NCI-H1930 (cell line): ENCODE measurements around the gene NSMF.
A peak's percentile ranks its signal among the peaks of the same experiment; 100 is the strongest.
"Not testable (repeated sequence)": the region's sequence is repeated elsewhere in the genome, so short reads cannot be mapped to it uniquely, and the experiment has no call there.

Experiments used
- DNase-seq, 2 experiments: peaks; one replicate each; lab custom pipeline; 2025; lab: John Stamatoyannopoulos, UW

NSMF gene

DNA sequence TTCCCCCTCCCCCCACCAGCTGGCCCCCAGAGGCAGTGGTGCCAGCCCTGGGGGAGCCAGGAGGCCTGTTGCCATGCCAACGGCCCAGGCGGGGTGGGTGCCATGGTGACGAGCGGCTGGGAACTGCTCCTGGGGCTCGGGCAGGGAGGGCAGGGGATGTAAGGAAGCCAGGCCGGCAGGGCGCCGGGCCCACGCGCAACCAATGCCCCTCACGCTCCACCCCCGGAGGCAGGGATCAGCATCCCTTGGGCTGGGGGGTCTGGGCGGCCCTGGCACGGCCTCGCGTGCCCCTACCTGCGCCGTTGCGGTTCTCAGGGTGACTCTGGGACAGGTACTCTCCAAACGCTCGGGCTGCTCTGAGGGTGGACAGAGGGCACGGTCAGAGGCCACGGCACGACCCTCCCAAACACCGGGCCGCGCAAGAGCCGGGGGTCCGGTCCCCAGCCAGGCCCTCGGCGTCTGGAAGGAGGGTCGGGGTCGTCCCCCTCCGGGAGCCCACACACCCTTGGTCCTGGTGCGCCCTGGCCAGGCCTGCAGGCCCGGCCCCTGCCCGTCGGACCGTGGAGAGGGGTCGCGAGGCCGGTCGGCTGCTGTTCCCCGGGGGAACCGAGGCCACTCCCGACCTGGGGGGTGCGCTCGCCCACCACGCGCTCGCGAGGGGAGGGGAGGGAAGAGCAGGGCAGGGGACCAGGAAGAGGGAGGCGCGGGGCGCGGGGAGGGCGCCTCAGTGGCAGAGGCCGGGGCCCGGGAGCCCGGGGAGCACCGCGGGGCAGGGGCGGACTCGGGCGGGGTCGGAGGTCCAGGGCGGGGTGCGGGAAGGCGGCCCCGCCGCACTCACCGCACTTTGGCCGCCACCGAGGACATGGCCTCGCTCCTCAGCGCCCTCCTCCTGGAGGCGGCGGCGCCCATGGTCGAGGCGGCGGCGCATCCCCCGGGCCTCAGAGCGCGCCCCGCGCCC lies 661 bp downstream of the NSMF start:
- DNase-seq, result peak in 1 of 2 experiments; percentile 52

DNA sequence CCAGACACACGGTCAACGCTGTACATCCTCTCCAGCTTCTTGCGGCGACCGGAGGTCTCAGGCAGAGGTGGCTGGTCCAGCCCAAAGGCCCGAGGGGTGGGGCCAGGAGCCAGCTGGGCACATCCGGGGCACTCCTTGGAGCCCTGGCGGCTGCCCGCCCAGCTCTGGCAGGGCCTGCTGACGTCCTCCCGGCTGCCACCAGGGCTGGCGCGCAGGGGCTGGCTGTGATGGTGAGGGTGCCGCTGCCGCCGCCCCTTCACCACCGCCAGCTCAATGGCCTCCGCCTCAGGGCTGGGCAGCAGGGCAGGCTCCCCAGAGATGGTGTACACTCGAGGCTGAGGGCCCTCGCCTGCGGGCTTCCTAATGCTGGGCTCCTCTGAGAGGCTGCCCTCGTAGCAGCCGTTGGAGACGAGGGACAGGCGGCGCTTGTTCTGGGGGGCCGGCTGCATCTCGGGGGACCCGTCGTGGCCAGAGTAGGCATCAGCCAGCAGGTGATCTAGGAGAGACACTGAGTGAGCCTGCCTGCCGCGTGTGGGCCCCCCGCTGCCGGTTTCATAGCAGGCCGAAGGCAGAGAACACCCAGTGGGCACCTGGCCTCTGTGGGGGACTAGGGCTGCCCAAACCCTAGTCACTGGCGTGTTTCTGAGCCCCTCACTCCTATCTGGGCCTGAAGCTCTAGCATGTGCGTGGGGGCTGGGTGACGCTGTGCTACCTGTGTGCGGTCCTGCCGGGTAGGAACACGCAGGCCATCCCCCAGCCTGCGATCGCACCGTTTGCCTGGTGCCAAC lies 1.5 kb downstream of the NSMF start:
- DNase-seq, result no peak

DNA sequence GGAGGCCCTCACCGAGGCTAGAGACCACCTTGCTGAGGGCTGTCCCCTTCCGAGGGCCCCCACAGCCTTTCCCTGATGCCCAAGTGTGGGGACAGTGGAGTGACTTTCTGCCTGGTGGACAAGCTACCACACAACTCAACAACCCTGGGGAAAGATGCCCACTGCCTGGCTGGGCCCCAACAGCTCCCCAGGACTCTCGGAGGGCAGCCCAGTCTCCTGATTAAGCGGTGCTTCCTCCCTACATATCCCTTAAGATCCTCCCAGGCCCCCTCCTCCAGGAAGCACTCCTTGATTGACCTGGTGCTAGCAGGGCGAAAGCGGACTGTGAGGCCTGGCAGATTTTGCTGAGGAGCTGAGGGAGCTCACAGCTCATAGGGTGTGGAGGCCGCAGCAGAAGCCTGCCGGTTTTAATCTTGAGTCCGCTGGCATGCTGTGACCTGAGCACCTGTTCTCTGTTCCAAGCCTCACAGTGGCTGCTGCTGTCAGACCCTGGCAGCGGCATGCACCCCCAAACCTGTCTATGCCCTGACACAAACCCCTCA lies 2.2 kb downstream of the NSMF start:
- no peak for DNase-seq

DNA sequence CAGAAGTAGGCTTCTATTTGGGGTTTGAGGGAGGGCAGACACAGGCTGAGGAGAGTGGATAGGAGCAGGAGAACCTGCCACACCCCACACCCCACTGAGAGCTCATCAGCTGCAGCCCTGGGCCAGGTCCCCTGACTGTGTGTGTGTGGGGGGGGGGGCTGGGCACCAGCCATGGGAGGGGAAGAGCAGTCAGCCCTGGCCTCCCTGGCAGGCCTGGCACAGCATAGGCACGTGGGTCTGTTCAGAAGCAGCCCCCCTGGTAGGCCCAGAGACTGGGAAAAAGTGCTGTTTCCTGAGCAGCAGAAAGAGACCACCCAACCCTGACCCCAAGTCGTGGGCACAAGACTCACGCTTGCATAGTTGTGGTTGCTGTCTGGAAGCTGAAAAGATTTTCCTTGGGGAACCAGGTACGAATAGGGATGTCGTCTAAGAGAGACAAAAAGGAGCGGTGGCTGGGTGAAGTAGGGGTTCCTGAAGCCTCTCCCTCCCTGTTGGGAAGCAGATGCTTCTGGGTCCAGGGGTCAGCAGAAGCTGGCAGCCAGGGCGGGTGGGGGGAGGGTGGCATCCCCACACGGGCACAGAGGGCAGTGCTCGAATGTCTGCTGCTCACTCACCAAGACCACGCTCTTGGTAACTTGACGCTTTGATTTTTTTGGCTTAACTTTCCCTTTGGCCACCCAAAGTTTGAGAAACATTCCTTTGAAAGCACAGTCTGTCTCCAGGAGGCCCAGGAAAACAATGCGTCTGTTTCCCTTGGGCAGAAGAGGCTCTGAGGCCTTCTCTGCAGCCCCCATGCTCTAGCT lies 2.9 kb downstream of the NSMF start:
- no peak for DNase-seq

DNA sequence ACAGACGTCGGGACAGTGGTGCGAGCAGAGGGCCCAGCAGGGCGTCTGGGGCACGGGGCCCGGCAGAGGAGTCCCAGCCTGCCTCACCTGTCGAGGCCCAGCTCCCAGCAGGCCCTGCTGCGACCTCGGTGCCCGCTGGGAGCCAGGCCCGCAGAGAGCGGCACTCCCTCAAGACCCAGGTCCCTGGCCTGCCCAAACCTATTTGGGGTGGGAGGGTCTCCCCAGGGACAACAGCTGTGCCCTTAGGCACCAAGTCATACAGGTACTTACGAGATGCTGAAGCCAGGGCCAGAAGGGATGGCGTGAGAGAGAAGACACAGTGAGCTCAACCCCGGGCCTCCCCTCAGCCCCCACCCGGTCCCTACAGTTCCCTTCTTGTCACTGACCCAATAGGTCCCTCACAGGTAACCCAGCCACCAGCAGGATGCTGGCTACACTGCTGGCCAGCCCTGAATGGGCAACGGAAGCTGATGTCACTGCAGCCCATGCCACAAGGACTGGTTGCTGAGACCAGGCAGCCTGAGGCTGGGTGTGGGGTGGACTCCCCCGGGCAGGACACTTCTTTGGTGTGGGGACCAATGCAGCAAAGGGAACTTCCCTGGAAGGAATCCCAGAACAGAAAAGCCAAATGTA lies 3.7 kb downstream of the NSMF start:
- DNase-seq, result no peak

DNA sequence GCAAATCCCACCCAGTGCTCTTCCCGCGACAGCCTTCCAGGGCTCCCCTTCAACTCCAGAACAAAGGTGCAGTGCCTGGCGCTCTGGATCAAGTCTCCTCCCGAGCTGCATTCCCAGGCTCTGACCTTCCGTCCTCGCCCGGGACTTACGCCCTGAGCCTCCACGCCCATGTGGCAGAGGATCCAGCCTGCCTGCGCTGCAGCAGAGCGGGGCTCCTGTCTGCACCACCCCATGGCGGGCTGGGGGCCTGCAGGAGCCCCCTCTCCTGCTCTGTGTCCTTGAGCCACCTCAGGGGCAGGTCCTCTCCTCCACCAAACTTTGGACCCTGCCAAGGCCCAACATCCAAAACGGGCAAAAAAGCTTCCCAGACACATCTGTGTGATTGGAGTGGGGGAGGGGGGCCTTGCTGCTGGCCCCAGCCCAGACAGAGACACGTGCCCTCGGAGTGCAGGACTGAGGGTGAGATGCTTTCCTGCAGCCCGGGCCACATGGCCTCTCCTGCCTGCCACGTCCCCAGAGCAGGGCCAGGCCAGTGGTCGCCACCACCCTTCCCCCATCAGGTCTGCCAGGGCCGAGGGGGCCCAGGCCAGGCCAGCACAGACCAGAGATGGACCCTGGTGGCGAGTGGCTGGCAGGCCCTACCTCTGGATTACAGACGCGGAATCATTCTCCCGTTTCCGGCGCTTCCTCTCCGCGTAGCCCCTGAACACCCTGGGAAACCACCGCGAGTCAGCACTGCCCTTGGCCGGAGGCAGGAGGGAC lies 4.4 kb downstream of the NSMF start:
- no peak for DNase-seq

DNA sequence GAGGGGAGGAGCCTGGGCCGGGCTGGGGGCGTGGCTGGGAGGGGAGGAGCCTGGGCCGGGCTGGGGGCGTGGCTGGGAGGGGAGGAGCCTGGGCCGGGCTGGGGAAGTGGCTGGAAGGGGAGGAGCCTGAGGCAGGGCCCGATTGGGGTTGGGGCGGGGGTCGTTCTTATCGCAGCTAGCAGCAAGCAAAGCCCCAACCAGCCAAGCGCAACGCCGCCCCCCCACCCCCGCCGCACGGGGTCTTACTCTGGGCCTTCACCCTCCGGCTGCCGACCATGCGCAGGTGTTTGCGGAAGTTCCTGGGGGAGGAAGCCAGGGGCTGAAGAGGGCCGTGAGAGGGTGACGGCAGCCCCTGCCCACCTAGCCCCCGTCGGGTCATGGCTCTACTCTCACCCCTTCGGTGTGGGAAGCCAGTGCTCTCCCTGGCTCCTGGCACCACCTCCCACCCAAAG lies 5.0 kb downstream of the NSMF start:
- DNase-seq, result no peak

DNA sequence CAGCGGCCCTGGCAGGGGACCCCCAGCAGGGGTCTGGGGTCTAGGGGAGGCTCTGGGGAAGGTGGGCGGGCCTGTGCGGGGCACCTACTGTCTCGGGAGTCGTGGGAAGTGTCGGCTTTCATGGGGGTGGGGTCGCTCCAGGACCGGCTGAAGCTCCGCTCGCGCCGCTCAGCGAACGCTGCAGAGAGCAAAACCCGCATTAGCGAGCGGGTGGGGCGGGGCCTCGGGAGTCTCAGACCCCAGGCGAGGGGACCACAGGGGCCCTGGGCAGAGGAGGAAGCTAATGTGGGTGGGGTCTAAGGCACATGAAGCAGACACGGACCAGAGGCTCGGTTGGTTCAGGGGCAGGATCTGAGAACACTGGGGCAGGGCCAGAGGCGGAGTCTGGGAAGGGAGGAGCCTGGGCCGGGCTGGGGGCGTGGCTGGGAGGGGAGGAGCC lies 5.5 kb downstream of the NSMF start:
- peak in 1 of 2 experiments; percentile 21 for DNase-seq

DNA sequence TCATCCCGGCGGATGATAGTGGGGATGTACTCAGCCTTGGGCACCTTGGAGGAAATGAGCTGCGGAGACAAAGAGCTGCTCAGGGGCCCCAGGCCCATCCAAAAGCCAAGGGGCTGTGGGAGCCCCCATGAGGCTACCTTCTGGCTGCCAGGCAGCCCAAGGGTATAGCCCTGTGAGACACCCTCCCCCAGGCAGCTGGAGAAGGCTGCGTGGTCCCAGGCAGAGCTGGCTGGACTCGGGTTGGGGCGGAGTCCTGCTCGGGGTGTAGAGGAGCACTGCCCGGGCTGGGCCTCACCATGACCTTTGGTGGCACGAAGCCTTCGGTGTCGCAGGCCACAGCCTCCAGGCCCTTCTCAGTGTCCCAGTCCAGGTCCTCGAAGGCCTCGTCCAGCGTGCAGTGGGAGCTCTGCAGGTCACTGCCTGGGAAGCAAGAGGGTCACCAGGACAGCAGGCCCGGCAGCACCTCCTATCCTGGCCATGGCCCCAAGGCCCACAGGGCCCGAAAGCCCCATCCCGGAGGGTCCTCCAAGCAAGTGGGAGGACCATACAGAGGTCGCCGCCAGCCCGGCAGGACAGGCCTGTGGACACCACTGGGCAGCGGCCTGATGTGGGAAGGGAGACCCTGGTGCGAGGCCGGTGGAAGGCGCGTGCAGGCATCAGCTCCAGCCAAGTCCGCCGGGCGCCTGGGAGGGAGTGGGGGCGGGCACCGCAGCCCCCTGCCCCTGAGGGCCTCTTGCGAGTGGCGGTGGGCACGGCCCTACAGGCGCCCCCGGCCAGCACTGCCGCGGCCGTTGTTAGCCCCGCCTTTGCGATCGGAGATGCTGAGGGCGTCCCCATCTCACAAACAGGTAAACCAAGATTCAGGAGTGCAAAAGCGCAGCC lies 6.1 kb downstream of the NSMF start:
- no peak for DNase-seq

DNA sequence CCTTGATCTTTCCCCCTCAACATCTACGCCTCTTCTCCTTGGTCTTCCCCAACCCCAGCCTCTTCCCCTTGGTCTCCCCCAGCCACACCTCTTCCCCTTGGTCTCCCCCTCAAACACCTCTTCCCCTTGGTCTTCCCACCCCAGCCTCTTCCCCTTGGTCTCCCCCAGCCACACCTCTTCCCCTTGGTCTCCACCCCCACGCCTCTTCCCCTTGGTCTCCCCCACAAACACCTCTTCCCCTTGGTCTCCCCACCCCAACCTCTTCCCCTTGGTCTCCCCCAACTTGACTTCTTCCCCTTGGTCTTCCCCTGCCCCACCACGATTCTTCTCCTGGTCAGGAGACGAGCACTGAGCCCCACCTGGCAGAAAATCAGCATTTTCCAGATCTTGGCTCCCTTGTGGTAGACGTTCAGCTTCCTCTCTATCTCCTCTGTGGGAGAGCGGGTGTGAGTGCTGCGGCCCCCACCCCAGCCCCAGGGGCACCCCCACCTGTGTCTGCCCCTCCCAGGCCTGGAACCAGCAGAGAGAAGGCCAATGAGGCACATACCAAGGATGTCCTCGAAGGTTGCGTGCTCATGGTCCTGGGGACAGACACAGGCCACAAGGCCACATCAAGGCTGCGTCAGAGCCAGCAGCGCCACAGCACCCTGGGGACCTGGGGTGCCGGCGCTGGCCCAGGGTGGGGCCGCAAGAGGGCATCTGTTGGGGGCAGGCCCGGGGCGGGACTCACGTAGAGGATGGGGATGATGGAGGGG lies 7.0 kb downstream of the NSMF start:
- no peak for DNase-seq

DNA sequence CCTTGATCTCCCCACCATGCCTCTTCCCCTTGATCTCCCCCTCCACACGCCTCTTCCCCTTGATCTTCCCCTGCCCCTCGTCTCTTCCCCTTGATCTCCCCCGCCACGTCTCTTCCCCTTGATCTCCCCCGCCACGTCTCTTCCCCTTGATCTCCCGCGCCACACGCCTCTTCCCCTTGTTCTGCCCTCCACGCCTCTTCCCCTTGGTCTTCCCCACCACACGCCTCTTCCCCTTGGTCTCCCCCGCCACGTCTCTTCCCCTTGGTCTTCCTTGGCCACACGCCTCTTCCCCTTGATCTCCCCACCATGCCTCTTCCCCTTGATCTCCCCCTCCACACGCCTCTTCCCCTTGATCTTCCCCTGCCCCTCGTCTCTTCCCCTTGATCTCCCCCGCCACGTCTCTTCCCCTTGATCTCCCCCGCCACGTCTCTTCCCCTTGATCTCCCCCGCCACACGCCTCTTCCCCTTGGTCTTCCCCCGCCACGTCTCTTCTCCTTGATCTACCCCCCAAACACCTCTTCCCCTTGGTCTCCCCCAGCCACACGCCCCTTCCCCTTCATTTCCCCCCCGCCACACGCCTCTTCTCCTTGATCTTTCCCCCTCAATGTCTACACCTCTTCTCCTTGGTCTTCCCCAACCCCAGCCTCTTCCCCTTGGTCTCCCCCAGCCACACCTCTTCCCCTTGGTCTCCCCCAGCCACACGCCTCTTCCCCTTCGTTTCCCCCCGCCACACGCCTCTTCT lies 7.7 kb downstream of the NSMF start:
- DNase-seq, result not testable (repeated sequence)

DNA sequence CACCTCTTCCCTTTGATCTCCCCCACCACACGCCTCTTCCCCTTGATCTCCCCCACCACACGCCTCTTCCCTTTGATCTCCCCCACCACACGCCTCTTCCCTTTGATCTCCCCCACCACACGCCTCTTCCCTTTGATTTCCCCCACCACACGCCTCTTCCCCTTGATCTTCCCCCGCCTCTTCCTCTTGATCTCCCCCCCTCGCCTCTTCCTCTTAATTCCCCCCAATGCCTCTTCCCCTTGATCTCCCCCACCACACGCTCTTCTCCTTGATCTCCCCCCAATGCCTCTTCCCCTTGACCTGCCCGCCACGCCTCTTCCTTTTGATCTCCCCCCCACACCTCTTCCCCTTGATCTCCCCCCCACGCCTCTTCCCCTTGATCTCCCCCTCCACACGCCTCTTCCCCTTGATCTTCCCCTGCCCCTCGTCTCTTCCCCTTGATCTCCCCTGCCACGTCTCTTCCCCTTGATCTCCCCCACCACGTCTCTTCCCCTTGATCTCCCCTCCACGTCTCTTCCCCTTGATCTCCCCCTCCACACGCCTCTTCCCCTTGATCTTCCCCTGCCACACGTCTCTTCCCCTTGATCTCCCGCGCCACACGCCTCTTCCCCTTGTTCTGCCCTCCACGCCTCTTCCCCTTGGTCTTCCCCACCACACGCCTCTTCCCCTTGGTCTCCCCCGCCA lies 8.5 kb downstream of the NSMF start:
- DNase-seq, result not testable (repeated sequence)

DNA sequence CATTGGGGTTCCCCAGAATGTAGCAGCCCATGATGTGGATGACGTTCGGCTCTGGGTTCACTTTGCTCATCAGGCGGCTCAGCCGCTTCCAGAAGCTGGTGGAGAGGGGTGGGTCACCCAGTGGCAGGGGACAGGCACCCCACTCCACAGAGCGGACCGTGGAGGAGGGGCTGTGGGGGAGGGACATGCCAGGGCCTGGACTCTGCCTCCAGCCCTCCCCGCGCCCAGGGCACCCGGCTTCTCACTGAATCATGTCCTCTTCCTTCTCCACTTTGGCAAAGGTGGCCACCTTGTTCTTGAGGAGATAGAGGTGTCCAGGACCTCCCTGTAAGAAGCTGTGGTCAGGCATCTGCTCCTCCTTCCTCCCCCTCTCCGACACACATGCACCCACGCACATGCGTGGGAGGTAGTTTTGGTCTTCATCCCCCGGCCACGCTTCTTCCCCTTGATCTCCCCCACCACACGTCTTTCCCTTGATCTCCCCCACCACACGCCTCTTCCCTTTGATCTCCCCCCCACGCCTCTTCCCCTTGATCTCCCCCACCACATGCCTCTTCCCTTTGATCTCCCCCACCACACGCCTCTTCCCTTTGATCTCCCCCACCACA lies 9.1 kb downstream of the NSMF start:
- DNase-seq, result no peak

DNA sequence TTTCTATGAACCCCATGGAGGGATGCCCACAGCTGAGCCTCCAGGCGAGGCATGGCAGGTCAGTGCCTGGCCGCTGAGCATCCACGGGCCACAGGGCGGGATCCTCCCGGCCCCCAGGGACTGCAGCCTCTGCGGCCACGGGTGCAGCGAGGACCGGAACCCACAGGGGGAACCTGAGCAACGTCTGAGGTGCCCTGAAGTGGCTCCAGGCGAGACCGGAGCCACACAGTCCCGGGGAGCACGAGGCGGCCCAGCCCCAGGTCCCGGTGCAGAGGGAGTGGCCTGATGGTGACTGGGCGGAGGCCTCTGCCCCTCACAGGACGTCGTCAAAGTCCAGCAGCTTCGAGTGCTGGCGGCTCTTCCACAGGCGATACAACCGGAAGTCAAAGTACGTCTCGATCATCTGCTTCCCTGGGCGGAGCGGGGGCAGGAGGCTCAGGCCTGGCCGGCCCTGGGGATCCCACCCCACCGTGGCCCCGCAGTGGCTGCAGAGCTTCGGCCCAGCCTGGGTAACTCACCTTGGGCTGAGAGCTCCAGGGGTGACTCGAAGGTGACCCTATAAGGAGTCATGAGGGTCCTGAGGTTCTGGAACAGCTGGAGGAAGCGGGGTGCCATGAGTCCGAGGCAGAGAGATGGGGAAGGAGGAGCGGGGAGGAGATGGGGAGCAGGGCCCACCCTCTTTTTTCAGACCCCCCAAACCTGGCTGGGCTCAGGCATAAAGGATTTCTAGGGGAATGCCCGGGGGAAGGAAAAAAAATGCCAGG lies 9.9 kb downstream of the NSMF start:
- DNase-seq, result no peak

DNA sequence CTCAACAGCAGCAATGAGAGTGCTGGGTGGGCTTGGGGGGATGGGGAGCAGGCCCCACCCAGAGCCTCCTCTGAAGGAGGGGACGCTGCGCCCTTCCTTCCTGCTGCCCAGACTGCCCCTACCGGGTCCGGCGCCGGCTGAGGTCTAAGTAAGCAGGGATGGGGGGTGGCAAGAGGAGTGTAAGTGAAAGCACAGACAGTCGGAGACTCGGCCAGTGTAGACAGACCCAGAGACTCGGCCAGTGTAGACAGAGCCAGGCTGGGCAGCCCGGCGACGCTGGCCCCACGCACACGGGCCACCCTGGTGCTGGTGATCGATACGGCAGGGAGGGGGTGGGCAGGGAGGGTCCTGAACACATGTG lies 10.6 kb downstream of the NSMF start:
- DNase-seq, result no peak
